ENCODE results near the gene SMAD6. TPM values are rescaled to one million over a fixed set of nuclear protein-coding genes. Genes with fewer than 3 reads are reported as not detected.

SMAD6 gene
- total and polyA plus RNA-seq, 9 of the 15 experiments (the other 6 are each of a cell fraction or from before 2014, with no cell fraction given): 0.10 to 15.5 (median 3.7) TPM

DNA sequence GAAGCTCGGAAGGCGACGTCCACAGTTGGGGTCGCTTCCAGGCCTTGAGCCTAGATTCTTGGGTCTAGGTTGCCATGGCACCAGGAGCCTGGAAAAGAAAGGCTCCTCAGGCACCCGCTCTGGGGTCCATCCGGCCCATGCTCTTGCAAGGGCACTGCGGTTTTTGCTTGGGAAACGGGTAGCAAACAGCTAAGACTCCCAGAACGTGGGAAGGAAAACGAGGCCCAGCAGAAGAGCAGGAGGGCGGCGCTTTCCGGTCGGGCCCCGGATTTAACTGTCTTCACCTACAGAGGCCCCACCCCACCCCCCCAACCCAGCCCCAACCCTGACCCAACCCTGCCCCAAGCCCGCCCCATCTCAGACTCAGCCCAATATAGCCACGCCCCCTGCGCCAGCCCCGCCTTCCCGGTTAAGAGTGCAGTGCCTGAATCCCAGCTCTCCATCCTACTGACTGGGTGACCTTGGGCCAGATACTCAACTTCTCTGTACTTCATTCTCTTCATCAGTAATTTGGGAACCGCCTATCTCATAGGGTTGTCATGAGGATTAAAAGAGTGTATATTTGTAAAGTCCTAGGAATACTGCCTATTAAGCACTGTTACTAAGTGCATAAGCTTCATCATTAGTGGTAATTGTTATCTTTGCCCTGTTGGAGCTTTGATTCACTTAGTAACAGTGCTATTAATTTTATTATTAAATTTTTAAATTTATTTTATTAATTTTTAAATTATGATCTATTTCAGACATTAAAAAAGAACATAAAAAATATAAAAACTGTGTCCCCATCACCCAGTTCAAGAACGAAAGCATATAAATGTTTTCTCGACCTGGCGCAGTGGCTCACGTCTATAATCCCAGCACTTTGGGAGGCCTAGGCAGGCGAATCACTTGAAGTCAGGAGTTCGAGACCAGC, 28.4 kb upstream of the SMAD6 start (continued):
- TF ChIP-seq, protein P1, sequence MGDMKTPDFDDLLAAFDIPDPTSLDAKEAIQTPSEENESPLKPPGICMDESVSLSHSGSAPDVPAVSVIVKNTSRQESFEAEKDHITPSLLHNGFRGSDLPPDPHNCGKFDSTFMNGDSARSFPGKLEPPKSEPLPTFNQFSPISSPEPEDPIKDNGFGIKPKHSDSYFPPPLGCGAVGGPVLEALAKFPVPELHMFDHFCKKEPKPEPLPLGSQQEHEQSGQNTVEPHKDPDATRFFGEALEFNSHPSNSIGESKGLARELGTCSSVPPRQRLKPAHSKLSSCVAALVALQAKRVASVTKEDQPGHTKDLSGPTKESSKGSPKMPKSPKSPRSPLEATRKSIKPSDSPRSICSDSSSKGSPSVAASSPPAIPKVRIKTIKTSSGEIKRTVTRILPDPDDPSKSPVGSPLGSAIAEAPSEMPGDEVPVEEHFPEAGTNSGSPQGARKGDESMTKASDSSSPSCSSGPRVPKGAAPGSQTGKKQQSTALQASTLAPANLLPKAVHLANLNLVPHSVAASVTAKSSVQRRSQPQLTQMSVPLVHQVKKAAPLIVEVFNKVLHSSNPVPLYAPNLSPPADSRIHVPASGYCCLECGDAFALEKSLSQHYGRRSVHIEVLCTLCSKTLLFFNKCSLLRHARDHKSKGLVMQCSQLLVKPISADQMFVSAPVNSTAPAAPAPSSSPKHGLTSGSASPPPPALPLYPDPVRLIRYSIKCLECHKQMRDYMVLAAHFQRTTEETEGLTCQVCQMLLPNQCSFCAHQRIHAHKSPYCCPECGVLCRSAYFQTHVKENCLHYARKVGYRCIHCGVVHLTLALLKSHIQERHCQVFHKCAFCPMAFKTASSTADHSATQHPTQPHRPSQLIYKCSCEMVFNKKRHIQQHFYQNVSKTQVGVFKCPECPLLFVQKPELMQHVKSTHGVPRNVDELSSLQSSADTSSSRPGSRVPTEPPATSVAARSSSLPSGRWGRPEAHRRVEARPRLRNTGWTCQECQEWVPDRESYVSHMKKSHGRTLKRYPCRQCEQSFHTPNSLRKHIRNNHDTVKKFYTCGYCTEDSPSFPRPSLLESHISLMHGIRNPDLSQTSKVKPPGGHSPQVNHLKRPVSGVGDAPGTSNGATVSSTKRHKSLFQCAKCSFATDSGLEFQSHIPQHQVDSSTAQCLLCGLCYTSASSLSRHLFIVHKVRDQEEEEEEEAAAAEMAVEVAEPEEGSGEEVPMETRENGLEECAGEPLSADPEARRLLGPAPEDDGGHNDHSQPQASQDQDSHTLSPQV (IDR thresholded peaks at IDR 0.05): peak; percentile 94
- TF ChIP-seq, protein P2, sequence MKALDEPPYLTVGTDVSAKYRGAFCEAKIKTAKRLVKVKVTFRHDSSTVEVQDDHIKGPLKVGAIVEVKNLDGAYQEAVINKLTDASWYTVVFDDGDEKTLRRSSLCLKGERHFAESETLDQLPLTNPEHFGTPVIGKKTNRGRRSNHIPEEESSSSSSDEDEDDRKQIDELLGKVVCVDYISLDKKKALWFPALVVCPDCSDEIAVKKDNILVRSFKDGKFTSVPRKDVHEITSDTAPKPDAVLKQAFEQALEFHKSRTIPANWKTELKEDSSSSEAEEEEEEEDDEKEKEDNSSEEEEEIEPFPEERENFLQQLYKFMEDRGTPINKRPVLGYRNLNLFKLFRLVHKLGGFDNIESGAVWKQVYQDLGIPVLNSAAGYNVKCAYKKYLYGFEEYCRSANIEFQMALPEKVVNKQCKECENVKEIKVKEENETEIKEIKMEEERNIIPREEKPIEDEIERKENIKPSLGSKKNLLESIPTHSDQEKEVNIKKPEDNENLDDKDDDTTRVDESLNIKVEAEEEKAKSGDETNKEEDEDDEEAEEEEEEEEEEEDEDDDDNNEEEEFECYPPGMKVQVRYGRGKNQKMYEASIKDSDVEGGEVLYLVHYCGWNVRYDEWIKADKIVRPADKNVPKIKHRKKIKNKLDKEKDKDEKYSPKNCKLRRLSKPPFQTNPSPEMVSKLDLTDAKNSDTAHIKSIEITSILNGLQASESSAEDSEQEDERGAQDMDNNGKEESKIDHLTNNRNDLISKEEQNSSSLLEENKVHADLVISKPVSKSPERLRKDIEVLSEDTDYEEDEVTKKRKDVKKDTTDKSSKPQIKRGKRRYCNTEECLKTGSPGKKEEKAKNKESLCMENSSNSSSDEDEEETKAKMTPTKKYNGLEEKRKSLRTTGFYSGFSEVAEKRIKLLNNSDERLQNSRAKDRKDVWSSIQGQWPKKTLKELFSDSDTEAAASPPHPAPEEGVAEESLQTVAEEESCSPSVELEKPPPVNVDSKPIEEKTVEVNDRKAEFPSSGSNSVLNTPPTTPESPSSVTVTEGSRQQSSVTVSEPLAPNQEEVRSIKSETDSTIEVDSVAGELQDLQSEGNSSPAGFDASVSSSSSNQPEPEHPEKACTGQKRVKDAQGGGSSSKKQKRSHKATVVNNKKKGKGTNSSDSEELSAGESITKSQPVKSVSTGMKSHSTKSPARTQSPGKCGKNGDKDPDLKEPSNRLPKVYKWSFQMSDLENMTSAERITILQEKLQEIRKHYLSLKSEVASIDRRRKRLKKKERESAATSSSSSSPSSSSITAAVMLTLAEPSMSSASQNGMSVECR (CRISPR knock-in tag; IDR thresholded peaks at IDR 0.05): no peak
- TF ChIP-seq ZNF696 (CRISPR knock-in tag; conservative IDR thresholded peaks at IDR 0.05) (no peak), SOX6 (IDR thresholded peaks at IDR 0.05) (no peak), RUNX1 (IDR thresholded peaks at IDR 0.05; ENCODE audit: low read depth) (no peak), PRMT5 (CRISPR knock-in tag; IDR thresholded peaks at IDR 0.05) (no peak), ILF3 (IDR thresholded peaks at IDR 0.05; ENCODE audit: borderline replicate concordance) (no peak), MAFG (tag; conservative IDR thresholded peaks at IDR 0.05) (no peak), TCFL5 (CRISPR knock-in tag; conservative IDR thresholded peaks at IDR 0.05) (no peak), ARID1B (IDR thresholded peaks at IDR 0.05) (no peak), PURB (CRISPR knock-in tag; IDR thresholded peaks at IDR 0.05; ENCODE audit: low read depth) (no peak), BRD4 (IDR thresholded peaks at IDR 0.05) (no peak)
- TF ChIP-seq, protein P3, sequence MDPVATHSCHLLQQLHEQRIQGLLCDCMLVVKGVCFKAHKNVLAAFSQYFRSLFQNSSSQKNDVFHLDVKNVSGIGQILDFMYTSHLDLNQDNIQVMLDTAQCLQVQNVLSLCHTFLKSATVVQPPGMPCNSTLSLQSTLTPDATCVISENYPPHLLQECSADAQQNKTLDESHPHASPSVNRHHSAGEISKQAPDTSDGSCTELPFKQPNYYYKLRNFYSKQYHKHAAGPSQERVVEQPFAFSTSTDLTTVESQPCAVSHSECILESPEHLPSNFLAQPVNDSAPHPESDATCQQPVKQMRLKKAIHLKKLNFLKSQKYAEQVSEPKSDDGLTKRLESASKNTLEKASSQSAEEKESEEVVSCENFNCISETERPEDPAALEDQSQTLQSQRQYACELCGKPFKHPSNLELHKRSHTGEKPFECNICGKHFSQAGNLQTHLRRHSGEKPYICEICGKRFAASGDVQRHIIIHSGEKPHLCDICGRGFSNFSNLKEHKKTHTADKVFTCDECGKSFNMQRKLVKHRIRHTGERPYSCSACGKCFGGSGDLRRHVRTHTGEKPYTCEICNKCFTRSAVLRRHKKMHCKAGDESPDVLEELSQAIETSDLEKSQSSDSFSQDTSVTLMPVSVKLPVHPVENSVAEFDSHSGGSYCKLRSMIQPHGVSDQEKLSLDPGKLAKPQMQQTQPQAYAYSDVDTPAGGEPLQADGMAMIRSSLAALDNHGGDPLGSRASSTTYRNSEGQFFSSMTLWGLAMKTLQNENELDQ (CRISPR knock-in tag; IDR thresholded peaks at IDR 0.05; ENCODE audit: borderline replicate concordance): no peak
- TF ChIP-seq, protein P4, sequence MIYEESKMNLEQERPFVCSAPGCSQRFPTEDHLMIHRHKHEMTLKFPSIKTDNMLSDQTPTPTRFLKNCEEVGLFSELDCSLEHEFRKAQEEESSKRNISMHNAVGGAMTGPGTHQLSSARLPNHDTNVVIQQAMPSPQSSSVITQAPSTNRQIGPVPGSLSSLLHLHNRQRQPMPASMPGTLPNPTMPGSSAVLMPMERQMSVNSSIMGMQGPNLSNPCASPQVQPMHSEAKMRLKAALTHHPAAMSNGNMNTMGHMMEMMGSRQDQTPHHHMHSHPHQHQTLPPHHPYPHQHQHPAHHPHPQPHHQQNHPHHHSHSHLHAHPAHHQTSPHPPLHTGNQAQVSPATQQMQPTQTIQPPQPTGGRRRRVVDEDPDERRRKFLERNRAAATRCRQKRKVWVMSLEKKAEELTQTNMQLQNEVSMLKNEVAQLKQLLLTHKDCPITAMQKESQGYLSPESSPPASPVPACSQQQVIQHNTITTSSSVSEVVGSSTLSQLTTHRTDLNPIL (CRISPR knock-in tag; IDR thresholded peaks at IDR 0.05): no peak

Measured in K562 (cell line).